RCC 7860 (cell line): ENCODE results near the gene GNRHR.
"Not testable (repeated sequence)": the region's sequence is repeated elsewhere in the genome, so short reads cannot be mapped to it uniquely, and the experiment has no call there.

Source experiments
- DNase-seq: peaks from one replicate; pipeline ENCODE4 v3.0.0-alpha.2; 2015; ENCODE audit warnings: low spot score
- FAIRE-seq: peaks from 2 replicates; lab custom pipeline; 2012; peaks lifted over from hg19 to GRCh38; lab: Jason Lieb, UNC

GNRHR gene

DNA sequence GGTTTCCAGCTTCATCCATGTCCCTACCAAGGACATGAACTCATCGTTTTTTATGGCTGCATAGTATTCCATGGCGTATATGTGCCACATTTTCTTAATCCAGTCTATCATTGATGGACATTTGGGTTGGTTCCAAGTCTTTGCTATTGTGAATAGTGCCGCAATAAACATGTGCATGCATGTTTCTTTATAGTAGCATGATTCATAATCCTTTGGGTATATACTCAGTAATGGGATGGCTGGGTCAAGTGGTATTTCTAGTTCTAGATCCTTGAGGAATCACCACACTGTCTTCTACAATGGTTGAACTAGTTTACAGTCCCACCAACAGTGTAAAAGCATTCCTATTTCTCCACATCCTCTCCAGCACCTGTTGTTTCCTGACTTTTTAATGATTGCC lies 23.7 kb downstream of the GNRHR start:
- FAIRE-seq, DNase-seq: not testable (repeated sequence)

DNA sequence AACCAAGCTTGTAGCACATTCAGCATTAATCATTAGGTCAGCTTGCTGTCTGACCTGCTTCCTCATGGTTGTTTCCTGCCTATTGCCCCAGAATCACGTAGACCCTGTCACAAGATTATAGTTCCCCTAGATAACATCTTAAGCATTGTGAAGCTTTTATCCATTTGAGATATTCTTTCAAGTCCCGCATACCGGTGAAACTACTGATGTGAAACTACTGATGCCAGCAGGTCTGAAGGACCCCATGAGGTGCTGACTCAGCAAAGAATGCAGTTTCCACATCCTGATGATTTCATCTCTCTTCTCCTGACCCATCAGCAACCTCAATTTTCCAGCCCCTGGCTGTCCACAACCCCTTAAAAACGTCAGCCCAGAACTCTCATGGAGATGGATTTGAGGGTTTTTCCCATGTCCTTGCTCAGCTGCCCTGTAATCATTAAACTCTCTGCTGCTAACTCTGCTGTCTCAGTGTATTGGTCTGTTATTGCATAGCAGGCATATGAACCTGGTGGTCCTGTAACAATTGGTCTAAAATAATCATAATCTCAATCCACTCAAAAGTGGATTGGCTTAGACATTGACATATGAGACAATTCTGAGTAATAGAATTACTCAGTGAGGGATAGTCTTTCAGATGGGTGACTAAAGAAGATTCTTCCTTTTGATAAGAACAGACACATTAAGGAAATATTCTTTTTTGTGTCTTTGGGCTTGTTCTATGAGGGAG lies 26.9 kb downstream of the GNRHR start:
- FAIRE-seq: peak; percentile 94
- DNase-seq: peak; percentile 99

DNA sequence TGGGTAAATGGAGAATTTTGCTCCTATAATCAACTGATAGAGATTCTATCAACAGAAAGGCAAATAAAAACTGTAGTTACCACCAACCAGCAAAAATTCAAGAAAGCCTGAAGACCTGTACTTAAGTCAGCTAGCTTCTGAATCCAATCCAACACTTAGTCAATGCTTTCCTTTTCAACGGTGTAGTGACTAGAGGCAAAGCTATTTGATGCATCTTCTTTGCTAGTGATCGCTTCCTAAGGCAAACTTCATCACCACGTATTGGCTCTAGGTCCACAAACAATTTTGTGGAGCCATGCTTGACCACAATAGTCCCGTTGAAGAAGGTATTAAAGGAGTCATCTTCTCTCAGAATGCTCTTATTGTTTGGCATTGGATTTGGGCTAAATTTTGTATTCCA lies 28.2 kb downstream of the GNRHR start:
- peak; percentile 80 for DNase-seq
- FAIRE-seq: peak; percentile 47

DNA sequence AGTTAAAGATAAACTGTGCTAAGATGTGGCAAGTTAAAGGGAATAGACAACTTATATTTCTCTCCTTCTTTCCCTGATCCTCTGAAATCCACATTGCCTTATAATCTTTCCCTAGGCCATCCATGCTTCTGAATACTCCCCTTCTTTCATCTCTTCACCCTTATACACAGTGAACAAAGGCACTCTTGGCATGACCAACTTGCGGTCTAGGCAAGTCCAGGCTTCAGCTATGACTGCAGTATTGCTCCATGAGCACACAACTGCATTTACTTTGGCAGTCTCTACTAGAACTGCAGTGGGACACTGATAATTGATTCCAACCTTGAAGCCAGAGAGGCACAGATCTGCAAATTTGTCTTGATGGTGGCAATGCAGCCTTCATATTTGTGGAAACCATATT lies 29.1 kb downstream of the GNRHR start:
- DNase-seq (no peak), FAIRE-seq (no peak)

DNA sequence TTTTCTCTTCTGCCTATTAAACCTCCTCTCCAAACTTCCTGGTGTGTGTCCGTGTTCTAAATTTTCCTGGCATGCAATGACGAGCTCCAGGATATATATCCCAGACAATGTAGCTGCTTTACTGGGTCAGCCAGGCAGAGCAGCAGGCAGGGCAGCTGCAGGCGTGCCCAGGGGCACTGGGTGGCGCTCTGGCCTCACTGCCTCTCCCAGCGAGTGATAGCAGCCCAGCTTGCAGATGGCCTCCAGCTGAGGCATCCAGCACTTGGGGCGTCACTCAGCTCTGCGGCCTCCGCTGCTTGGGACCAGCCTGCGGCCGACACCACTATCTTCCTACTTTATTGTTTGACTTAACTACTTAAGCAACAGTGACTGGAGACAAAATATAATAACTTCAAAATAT lies 30.2 kb downstream of the GNRHR start:
- no peak for DNase-seq
- no peak for FAIRE-seq

DNA sequence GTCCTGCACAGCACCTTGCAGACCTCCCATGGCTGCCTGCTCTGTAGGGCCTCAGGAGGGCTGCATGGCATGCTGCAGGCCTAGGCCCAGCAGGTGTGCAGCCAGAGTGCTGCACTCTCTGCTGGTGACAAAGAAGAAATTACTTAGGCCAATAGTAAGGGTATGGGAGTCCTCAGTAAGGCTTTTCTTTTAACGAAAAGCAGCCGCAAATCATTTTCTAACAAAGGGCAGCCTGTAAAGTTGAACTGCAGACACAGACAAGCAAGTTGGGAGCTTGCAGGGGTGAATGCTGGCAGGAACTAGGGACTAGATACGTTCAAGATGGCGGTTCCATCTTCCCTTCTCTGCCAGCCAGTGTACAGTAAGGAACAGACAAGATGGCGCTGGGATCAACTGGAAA lies 30.8 kb downstream of the GNRHR start:
- FAIRE-seq (no peak), DNase-seq (no peak)

DNA sequence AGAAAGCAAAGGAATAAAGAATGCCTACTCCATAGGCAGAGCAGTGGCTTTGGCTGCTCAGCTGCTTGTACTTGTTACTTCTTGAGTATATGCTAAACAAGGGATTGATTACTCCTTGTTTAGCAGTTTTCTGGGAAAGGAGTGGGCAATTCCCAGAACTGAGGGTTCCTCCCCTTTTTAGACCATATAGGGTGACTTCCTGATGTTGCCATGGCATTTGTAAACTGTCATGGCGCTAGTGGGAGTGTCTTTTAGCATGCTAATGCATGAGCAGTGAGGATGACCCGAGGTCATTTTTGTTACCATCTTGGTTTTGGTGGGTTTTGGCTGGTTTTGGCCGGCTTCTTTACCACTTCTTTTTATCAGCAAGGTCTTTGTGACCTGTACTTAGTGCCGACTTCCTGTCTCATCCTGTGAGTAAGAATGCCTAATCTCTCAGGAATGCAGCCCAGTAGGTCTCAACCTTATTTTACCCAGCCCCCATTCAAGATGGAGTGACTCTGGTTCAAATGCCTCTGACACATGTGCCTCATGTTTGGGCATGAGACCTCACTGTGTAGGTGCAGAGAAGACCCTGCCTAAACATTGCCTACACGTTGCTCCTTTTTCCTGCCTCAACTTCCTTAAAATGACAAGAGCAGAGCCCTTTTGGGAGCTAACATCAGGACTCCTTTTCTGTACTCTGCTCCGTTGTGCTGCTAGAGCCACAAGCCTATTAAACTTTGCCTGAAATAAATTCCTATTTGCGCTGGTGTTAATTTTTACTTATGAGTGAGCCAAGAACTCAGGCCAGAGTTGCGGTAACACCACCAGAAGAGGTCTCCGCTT lies 32.2 kb downstream of the GNRHR start:
- peak; percentile 85 for FAIRE-seq
- peak; percentile 94 for DNase-seq

DNA sequence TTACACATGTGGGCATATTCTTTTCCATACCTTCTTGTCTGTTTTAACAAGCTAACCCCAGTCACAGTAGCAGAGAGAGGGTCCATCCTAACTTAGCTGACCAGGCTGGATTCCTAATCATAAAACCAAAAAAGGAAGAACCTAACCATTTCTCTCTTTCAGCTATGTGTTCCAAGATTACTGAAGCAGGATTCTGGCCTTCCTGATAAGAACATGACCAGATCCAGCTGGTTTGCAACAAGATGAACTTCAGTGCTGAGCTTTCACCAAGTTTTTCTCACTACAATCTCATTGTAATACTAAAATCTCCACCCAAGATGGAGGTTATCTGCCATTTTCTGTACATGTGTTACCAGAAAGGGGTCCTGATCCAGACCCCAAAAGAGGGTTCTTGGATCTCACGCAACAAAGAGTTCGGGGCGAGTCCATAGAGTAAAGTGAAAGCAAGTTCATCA lies 32.8 kb downstream of the GNRHR start:
- no peak for FAIRE-seq
- DNase-seq: no peak

DNA sequence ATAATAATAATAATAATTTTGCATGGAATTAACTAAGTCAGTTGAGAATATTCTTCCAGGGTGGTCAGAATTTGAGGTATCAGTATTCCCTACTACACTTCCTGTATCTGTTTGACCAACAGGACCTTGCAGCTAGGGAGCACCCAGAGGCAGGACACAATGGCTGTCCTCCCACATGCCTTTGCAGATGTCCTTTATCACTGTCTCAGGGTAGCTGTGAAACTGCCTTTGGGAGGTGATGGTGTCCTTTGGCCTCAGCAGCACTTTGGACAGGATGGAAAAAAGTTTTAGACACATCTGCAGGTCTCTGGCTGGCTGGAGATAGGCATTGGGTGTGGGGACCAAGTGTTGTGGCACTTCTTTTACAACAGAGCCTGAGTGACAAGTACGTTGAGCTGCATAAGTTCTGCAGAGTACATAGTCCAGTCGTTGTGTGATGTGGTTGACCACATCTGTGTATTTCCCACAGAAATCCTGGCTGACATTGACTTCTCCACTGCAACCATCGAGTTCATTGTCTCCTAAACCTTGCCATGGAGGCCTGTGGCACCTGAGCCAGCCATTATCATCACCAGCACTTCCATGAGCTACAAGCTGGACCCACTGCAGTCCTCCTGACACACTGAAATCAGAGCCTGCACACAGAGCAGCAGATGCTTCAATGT lies 34.1 kb downstream of the GNRHR start:
- DNase-seq (no peak), FAIRE-seq (no peak)

DNA sequence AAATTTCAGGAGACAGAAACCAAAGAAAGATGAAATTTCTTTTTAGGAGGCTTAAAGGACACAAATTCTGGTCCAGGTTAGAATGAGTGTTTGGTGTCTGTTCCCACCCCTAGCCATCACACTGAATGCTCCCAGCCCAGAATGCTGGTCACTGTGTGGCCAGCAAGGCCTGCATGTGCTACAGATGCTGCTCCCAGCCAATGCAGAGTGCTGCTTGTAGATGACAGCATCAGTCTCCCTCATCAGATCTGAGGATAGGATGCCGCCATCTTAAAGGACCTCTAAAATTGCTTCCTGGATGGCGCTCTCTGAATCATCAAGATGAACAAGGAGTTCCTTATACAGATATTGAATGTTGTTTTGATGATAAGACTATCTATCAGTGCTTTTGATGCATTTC lies 35.3 kb downstream of the GNRHR start:
- DNase-seq (no peak), FAIRE-seq (no peak)

DNA sequence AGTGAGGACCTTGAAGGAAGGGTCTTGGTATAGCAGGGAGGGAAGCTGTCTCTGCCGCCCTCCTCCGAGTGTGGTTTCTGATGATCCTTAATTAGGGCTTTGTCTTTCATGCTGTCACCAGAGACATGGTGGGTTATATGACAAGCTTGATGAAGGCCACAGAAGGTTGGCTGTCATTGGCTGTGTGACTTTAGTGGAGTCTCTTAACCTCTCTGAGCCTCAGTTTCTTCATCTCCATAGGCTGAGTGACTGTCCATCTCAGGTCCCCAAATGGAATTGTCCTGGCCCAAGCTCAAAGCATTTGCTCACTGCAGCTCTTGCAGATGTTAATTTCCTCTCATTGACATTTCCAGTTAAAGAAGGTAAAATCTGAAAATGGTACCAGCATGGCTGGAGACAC lies 36.6 kb downstream of the GNRHR start:
- DNase-seq (no peak), FAIRE-seq (no peak)

DNA sequence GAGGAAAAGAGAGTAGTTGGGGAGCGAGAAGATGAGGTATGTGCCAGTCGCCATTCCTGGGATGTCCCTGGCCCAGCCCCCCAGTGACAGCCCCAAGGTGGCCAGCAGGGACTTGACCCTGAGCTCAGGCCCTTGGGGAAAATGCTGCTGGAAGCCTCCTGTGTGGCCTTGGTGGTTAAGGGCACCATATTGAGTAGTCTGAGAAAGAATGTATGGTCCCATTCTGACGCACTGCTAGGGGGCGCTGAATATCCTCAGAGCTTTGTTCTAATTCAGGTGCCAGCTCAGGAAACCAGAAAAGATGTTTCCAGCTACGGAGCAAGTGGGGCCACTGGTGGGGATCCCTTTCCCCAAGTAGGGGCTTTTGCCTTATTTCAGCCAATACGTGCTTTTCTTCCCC lies 39.2 kb downstream of the GNRHR start:
- no peak for DNase-seq
- no peak for FAIRE-seq

DNA sequence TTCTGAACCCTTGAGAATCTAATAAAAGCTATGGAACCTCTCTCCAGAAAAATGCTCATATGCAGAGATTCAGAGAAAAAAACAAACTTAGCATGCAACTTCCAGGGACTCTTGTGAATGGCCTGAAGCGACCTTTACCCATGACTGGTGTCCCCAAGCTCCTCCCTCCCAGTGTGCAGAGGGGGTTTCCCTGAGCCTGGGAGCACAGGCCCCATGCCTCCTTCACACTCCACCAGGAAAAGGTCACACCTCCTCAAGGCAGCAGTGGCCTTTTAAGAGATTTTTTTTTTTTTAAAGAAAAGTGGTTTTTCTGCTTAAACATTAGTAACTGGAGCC lies 40.0 kb downstream of the GNRHR start:
- DNase-seq (peak; percentile 81), FAIRE-seq (peak; percentile 85)

DNA sequence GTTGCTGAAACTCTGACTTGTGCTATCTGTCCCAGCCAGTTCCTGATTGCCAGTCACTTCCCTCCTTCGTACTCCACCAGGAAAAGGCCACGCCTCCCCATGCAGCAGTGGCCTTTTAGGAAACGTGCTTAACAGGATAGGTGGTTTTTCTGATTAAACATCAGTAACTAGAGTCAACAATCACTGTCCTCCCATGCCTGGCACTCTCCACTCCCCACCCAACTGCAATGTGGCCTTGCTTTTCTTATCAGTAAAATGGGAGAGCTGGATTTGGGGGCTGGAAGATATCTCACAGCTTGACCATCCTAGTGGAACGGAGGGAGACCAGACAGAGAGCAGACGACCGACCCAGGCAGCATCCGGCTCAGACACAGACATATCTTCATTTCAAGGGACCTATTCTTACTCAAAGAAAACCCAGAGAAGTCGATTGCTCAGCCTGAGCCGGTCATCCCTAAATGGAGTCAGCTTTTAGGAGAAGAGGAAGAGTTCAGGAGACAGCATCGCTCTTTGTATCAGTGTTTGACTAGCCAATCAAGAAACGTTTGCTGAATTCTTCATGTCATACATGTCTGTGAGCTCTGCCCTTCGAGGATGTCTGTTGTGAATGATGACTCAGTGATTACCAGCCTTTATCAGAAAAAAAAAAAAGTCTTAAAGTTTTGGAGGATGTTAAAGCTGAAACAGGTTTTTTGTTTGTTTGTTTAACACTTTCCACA lies 40.5 kb downstream of the GNRHR start:
- DNase-seq (peak; percentile 92), FAIRE-seq (no peak)

DNA sequence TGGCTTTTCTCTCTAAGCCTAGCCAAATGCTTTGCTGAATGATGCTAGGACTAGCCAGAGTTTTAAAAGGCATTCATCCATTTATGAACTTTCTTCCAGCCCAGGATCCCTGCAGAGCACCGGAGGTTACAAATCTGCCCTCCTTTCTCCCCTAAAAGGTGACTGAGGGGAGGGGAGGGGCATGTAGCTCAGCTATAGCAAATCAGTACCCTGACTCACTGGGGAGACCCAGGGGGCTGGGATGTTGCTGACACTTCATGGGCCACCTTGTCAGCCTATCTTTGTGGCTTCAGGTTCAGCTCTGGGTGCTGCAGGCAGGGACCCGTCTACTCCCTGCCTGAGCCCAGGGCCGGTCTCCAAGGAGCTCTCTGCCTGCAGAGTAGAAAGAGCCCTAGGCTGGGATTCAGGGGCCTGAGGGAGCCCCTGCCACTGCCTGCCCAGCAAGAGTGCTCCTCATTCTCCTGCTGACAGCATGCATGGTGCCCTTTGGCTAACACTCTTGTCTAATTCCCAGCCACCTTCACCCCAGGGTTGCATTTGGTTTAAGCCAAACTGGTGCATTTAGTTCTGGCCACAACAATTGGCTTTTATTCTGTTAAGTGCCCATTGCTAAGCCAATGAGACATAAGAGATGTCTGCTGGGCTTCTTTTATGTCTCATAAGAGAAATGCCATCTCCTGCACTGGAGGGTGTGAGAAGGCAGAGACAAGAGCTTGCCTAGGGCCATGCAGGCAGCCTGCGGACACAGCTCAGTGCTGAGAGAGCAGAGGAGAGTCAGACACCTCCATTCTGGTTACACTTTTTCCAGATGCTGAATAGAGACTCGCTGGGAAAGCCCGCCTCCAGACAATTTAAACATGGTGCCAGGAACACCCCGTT lies 41.3 kb downstream of the GNRHR start:
- DNase-seq (no peak), FAIRE-seq (no peak)

DNA sequence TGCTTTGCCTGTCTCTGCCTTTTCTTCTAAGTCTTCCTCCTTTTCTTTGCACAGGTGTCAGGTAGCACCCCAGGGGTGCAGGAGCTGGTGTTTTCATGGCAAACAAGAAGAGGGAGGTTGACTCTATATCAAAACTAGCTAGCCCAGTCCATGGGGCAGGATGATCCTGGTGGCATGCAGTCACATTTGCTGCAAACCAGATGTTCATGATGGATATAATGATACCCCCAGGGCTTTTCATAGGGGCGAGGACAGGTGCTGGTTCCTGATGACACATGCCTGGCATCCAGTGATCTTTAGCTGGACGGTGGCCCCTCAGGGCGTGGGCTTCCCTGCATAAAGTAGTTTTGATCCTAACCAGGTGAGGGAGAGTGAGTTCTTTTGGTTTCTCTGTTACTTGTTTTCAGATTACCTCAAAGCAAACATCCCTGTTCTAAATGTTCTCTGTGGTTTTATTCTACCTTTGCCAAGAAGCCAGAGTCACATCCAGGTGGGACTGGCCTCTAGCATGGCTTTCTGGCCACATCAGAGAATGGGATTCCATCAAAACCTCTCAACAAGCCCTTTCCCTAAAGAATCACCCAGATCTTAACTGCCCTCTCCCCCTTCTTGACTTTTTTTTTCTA lies 42.1 kb downstream of the GNRHR start:
- DNase-seq (no peak), FAIRE-seq (no peak)

DNA sequence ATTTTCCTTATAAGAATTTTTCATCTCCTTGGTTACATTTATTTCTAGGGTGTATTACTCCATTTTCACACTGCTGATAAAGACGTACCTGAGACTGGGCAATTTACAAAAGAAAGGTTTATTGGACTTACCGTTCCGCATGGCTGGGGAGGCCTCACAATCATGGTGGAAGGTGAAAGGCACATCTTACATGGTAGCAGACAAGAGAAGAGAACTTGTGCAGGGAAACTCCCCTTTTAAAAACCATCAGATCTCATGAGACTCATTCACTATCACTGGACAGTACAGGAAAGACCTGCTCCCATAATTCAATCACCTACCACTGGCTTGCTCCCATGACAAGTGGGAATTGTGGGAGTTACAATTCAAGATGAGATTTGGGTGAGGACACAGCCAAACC lies 47.5 kb downstream of the GNRHR start:
- not testable (repeated sequence) for FAIRE-seq, DNase-seq

DNA sequence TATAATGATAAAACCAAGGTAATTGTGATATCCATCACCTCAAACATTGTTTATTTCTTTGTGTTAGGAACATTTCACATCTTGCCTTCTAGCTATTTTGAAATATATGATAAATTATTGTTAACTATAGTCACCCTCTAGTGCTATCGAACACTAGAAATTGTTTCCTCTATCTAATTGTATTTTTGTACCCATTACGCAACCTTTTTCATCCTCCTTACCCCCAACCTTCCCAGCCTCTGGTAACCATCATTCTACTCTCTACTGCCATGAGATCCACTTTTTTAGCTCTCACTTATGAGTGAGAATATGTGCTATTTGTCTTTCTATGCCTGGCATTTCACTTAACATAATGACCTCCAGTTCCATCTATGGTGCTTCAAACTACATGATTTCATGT lies 49.3 kb downstream of the GNRHR start:
- FAIRE-seq: no peak
- DNase-seq: no peak

DNA sequence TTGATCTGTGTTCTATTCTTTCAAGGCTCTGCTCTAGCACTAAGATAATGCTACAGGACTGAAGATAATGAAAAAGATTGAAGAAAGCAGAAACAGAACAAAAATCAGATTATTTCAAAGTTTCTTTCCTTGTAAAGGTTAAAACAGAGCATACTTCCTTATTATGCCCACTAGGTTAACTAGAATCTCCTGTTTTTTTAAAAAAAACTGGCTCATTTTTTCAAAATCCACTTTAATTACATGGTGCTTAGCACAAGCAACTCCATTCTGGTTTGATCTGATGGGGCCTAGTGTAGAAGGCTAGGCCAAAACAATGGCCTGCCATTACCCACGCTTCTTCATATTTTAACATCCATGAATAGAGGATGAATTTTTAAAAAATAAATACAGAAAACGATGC lies 52.0 kb downstream of the GNRHR start:
- FAIRE-seq (no peak), DNase-seq (no peak)

DNA sequence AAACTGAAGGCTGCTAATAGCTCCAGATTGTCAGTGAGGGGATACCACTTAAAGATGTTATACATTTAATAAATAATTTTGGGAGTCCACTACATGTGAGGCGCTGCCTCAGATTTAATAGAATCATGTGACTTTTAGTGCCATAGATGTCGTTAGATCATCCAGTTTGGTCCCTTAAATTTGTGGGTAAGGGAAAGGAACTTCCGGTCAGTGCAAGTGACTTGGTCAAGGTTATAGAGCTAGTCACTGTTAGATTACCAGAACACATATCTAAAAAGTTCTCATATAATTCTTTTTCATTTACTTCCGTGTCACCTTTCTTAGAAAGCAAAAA lies 52.7 kb downstream of the GNRHR start:
- DNase-seq (no peak), FAIRE-seq (no peak)
